ENCODE results near the gene NEGR1.

DNA sequence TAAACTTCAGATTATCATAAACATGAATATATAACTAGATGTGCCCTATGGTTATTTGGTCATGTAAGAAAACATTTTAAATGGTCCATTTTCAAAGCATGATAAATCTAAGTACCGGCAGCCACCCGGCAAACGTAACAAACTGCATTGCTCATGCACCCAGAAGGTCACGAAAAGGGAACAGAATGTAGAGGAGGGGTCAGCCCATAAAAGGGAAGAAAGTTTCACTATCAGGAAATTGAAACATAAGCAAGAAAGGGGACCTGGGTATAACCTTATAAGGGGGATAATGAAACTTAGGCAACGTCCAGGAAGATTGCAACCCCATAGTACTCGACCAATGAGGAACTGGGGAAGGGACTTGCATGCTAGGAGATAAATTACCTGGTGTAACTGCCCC, 780.3 kb downstream of the NEGR1 start:
- TF ChIP-seq, protein P1, sequence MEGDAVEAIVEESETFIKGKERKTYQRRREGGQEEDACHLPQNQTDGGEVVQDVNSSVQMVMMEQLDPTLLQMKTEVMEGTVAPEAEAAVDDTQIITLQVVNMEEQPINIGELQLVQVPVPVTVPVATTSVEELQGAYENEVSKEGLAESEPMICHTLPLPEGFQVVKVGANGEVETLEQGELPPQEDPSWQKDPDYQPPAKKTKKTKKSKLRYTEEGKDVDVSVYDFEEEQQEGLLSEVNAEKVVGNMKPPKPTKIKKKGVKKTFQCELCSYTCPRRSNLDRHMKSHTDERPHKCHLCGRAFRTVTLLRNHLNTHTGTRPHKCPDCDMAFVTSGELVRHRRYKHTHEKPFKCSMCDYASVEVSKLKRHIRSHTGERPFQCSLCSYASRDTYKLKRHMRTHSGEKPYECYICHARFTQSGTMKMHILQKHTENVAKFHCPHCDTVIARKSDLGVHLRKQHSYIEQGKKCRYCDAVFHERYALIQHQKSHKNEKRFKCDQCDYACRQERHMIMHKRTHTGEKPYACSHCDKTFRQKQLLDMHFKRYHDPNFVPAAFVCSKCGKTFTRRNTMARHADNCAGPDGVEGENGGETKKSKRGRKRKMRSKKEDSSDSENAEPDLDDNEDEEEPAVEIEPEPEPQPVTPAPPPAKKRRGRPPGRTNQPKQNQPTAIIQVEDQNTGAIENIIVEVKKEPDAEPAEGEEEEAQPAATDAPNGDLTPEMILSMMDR (IDR thresholded peaks at IDR 0.05), result no peak
- TF ChIP-seq POLR2A (IDR thresholded peaks at IDR 0.05), result no peak

Measured in testis (tissue), 2 donors.